Measurements from ENCODE around the gene JAG2. TPM values are rescaled to one million over a fixed set of nuclear protein-coding genes. Genes with fewer than 3 reads are reported as not detected.

Gene JAG2
- total and polyA plus RNA-seq, 8 donors, result 9.9 to 38.3 (median 11.0) TPM

DNA sequence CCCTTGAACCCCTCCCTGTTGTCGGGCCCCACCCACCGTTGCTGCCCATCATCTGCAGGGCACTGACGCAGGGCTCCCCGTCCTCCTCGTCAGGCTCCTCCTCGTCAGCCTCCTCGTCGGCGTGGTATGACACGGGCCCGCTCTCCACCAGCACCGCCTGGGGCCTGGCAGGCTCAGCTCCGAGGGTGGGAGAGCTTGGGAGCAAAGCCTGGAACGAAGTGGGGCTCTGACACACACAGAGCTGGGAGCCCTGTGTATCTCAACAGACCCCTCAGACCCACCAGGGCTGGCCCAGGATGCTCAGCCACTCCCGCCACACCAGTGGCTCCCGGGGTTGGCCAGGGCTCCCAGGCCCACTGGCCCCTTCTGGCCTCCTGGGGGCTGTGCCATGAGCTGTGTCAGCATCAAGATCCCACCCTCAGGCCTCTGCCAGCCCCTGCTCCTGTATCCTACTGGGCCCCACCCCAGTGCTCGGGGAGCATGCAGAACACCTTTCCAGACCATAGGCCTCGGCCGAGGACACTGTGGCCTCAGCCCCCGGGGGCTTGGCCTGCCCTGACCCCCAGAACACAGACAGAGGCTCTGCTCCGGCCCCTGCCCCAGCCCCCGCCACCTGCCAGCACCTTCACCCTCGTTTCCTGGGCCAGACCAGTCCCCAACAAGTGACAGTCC, 42.6 kb upstream of the JAG2 start:
- peak in 1 of 6 donors; percentile 72 for DNase-seq
- no peak for FAIRE-seq
- Histone ChIP-seq H3K27me3 (no peaks in the 10 kb centered on the region), H3K9me3 (no peaks in the 10 kb centered on the region), H3K36me3 (peaks cover 0 to 17% (median 0%) of the 10 kb centered on the region in 3 donors), H3K27ac (no peak overlapping the region), H3K4me3 (no peak overlapping the region), H3K4me1 (no peaks in the 10 kb centered on the region)
- WGBS, 2 donors, result 94 to 95% methylated on average over 23 of the region's 23 CpGs
- TF ChIP-seq, protein P1, sequence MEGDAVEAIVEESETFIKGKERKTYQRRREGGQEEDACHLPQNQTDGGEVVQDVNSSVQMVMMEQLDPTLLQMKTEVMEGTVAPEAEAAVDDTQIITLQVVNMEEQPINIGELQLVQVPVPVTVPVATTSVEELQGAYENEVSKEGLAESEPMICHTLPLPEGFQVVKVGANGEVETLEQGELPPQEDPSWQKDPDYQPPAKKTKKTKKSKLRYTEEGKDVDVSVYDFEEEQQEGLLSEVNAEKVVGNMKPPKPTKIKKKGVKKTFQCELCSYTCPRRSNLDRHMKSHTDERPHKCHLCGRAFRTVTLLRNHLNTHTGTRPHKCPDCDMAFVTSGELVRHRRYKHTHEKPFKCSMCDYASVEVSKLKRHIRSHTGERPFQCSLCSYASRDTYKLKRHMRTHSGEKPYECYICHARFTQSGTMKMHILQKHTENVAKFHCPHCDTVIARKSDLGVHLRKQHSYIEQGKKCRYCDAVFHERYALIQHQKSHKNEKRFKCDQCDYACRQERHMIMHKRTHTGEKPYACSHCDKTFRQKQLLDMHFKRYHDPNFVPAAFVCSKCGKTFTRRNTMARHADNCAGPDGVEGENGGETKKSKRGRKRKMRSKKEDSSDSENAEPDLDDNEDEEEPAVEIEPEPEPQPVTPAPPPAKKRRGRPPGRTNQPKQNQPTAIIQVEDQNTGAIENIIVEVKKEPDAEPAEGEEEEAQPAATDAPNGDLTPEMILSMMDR (IDR thresholded peaks at IDR 0.05), result no peak
- ATAC-seq, result no peak
- intact Hi-C loops (cut with DNase I), result no loop called here

DNA sequence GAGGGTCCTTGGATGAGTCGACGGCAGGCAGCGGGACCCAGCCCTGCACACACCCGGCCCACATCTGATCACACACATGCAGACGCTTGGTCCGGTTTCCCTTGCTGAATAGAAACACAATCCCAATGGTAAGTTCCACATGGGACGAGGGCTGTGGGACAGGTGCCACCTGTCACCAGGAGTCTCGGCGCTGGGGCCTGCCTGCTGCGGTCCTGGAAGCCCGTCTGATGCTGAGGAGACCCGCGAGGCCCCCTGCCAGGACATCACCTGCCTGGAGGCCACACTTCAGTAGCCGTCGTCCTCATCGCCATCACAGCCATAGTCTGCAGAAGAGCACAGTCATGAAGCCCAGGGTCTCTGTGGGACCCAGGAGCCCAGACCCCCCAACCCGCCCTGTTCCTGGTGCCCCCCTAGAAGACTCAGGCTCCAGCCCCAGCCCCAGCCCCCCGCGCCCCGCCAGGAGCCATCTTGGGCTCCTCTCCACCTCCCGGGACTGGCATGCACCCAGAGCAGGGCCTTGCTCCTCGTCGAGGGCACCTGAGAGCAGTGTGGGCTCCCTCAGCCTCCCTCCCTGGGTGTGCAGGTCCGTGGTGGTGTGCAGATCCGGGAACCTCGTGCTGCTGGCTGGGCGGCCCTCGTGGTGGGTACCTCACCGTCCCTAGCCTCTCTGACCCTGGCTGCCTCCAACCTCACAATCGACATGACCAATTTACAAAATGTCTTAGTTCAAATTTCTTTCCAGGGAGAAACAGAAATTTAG, 41.9 kb upstream of the JAG2 start:
- intact Hi-C loops (cut with DNase I), result no loop called here
- no peak overlapping the region for H3K4me3 ChIP-seq
- TF ChIP-seq, protein P1 (IDR thresholded peaks at IDR 0.05), result no peak
- H3K9me3 ChIP-seq, result no peaks in the 10 kb centered on the region
- DNase-seq (peak in 1 of 6 donors; percentile 75), ATAC-seq (no peak), FAIRE-seq (no peak)
- WGBS, 2 donors, result 81 to 88% methylated on average over 26 to 30 of the region's 30 CpGs
- H3K27me3 ChIP-seq, result no peaks in the 10 kb centered on the region
- peaks cover 5 to 6% (median 6%) of the 10 kb centered on the region in 3 donors for H3K4me1 ChIP-seq
- peaks cover 0 to 17% (median 0%) of the 10 kb centered on the region in 3 donors for H3K36me3 ChIP-seq
- no peak overlapping the region for H3K27ac ChIP-seq

DNA sequence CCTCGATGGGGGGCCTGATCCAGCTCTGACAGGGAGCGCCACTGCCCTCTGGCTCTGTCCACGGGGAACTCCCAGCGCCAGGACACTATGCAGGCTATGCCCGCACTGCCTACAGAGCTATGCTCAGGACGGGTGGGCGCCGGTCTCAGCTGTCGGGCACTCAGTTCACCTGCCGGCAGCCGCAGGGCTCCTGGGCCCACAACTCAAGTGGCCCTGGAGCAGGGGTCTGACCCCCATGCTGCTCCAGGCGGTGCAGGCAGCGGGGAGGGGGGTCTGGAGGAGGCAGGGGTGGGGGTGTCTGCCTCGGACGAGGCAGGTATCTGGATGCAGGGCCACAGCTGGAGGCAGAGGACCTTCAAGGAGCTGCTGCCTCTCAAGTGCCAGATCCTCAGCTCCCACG, 41.1 kb upstream of the JAG2 start:
- 94 to 97% methylated on average over 13 to 16 of the region's 16 CpGs for WGBS, 2 donors
- Histone ChIP-seq H3K27me3 (no peaks in the 10 kb centered on the region), H3K4me1 (peaks cover 13 to 14% (median 14%) of the 10 kb centered on the region in 3 donors), H3K9me3 (no peaks in the 10 kb centered on the region), H3K27ac (no peak overlapping the region), H3K4me3 (no peak overlapping the region), H3K36me3 (peaks cover 0 to 17% (median 0%) of the 10 kb centered on the region in 3 donors)
- DNase-seq, result peak in 1 of 6 donors; percentile 74
- TF ChIP-seq, protein P1 (IDR thresholded peaks at IDR 0.05), result no peak
- intact Hi-C loops (cut with DNase I), result no loop called here
- no peak for ATAC-seq
- FAIRE-seq, result no peak

DNA sequence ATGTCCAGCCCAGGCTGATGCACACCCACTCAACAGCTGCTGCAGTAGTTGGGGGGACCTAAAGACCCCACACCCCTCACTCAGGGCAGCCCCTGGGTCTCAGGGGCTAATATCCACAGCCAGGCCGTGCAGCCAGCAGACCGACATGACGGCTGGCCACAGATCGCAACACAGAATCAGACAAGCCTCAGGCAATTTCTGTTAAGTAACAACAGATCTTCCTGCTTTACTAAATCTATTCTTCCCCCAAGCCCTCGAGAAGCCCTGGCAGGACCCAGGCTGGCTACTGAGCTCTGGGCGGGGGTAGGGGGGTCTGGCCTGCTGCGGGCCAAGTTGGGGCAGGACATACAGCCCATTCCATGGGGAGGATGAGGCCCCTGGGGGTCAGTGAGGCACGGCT, 40.5 kb upstream of the JAG2 start:
- no peak for DNase-seq
- WGBS, 2 donors, result 94 to 96% methylated on average over 8 of the region's 8 CpGs
- TF ChIP-seq, protein P1 (IDR thresholded peaks at IDR 0.05), result no peak
- Histone ChIP-seq H3K27me3 (no peaks in the 10 kb centered on the region), H3K4me1 (peaks cover 14 to 20% (median 17%) of the 10 kb centered on the region in 3 donors), H3K36me3 (peaks cover 0 to 17% (median 0%) of the 10 kb centered on the region in 3 donors), H3K9me3 (no peaks in the 10 kb centered on the region), H3K4me3 (no peak overlapping the region), H3K27ac (no peak overlapping the region)
- FAIRE-seq, result no peak
- ATAC-seq, result no peak
- intact Hi-C loops (cut with DNase I), result no loop called here

DNA sequence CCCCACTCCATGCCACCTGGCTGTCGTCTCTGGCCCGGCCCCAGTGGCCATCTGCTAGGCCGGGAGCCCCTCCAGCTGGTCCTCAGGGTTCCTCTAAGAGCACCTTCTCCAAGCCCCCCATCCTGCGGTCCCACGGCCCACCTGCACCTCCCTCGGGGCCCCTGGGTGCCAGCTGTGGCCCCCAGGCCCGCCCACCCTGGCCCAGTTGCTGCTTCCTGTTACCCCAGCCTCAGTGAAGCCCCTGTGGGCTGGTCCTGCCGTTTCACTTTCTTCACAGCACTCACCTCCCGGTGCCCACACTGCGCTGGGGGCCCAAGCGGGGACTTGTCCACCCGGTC, 40.1 kb upstream of the JAG2 start:
- no peaks in the 10 kb centered on the region for H3K27me3 ChIP-seq
- intact Hi-C loops (cut with DNase I), result no loop called here
- H3K4me3 ChIP-seq, result no peak overlapping the region
- peak in 1 of 6 donors; percentile 60 for DNase-seq
- peaks cover 0 to 17% (median 0%) of the 10 kb centered on the region in 3 donors for H3K36me3 ChIP-seq
- H3K4me1 ChIP-seq, result peaks cover 14 to 23% (median 21%) of the 10 kb centered on the region in 3 donors
- no peak for ATAC-seq
- 95 to 99% methylated on average over 12 of the region's 12 CpGs for WGBS, 2 donors
- H3K9me3 ChIP-seq, result no peaks in the 10 kb centered on the region
- TF ChIP-seq, protein P1 (IDR thresholded peaks at IDR 0.05), result no peak
- FAIRE-seq, result no peak
- H3K27ac ChIP-seq, result no peak overlapping the region
